ENCODE results near the gene WDR54.
"Not testable (repeated sequence)": the region's sequence is repeated elsewhere in the genome, so short reads cannot be mapped to it uniquely, and the experiment has no call there.

Gene WDR54

DNA sequence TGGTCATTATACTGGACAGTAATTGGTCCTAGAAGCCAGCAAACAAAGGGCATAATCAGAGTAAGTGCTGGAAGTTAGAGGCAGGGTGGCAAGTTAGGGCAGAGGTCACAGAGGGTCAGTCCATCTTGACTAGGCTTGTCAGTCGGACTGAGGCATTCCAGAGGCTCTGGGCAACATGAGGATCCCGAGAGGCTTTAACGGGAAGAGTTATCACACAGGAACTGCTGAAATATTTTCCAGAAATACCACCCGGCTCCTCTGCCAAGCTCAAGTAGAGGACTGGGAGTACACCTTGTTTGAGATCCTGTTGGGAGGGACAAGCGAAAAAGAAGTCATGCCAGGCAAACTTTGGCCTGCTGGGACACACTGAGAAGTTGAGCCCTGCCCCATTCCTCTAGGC is 13.8 kb upstream of the WDR54 start:
- no peak for DNase-seq

DNA sequence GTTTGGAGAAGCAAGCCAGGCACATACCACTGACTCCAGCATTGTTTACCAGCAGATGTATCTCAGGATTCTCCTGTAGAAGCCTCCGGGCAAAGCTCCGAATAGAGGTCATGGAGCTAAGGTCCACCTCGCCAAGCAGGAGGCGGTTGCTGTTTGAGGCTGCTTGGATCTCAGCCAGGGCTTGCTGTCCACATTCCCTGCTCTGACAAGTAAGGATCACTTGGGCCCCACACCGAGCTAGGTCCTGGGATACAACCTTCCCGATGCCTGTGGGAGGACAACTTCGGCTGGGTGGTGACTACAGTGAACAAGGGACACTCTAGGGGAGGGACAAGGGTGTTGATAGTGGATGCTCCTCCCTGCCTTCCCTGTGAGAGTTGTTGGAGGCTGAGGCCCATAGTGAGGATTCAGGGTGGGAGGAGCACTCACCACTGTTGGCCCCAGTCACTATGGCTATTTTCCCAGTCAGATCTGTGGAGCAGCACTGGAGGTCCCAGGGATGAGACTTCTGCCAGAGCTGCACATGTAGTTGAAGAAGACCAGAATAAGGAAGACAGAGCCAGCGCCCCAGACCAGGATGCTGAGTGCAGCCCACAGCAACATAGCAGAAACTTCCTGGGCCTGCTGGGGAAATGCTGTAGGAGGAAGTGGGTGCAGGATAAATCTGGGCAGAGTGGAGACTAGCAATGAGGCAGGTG is 8.4 kb upstream of the WDR54 start:
- no peak for DNase-seq

DNA sequence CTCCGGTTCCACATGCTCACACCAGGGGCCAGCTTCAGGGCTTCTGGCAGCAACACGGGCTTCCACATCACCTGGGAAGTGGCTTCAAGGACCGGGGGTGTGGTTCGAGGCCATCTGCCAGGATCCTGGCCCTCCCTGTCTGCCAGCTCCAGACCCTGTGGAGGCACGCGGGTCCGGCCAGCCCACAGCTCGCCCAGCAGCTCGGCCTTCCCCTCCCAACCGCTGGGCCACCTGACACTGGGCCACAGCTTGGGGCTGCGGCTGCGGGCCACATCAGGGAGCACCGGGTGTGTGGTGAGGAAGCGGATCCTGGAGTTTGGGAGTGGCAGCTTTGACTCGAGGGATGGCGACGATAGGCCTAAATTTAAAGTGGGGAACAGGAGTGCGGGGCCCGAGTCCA is 7.1 kb upstream of the WDR54 start:
- no peak for DNase-seq

DNA sequence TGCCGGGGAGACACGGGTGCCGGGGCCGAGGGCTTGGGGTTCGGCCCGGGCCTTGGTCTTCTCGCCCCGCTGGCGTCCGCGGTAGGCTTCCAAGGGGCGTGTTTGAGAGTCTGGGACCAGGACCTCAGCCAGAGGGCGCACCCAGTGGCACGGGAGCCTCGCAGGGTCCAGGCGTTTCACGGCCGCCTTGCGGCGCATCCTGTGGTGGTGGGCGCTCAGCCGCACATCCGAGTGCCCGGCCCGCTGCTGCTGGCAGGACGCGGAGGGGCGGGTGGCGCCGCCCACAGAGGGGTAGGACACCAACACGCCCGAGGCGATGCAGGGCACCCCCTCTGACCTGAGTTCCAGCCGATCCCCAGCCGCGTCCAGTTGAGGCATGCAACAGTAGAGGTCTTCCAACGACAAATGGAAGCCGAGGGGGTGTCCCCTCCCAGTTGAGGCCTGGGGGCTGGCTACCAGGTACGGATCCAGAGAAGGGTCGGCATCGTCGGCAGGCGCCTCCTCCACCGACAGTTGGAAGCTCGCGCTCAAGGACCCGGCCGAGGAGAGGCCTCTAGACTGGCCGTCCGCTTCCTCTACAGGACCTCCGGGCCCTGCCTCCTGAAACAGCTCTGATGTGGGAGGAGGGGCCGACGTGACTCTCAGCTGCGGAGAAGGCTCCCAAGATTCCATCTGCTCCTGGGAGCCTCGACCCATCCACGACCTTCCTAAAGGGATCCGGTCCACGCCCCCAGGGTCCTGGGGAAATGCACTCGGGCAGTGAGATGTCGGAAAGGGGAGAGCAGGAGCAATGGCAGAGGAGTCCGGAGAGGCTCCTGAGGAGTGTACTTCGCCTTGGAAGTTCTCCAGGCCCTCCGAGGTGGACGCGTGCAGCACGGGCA is 6.4 kb upstream of the WDR54 start:
- DNase-seq = peak; percentile 14

DNA sequence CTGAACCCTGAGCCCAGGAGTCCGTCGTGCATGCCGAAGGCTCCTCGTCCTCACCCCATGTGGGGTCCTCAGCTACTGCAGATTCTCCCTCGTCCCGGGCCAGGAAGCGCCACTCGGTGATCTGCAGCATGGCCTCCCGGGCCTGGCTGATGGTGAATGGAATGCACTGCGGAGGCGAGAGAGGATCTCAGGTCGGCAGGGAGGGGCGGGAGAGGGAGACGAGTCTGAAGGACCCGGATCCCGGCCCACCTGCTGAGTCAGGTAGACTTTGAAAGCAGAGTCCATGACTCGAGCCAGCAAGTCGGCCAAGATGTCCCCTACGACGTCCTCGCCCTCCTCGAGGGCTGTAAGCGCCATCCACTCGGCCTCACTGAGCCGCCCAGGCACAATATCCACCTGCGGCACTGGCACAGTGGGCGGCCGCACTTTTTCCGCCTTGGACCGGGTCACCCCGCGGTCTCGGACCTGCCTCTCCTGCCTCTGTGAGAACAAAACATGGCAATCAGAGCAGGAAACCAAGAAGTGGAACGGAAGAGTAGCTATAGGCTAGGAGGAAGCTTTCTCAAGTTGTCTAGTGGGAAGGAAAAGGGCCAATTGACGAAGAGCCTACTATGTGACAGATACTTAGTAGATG is 5.7 kb upstream of the WDR54 start:
- no peak for DNase-seq

DNA sequence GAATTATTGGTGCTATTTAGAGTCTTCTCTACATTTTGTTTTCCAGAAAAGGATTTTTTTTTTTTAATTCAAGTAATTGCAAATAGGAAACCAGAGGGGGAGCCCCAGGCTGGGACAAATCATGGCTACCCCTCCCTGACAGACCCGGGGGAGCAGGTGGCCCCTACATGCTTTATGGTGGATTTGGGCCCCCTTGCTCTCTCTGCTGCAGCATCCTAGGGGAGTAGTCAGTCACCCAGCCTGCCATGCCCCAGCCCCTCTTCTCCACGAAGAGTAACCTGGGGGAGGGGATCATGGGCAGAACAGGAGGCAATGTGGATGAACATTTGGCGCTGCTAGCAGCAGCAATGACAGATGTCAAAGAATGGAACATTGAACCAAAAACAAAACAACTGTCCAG is 4.8 kb upstream of the WDR54 start:
- DNase-seq = no peak

DNA sequence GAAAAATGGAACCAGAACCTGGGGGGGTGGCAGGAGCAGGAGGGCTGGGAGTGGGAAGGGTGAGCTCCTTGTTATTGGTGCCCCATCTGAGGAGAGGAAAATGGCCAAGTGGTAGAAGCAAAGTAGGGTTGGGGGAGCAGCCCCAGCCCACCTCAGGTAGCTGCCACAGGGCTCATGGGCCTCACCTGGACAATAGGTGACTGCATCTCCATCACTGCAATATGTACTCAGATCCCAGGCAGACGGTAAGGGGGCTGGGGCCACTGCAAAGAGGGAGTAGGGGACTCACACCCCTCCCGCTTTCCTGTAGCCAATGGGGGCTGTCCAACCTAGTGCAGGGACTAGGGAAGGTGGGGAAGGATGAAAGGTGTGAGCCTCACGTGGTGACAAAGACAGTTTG is 4.3 kb upstream of the WDR54 start:
- no peak for DNase-seq

DNA sequence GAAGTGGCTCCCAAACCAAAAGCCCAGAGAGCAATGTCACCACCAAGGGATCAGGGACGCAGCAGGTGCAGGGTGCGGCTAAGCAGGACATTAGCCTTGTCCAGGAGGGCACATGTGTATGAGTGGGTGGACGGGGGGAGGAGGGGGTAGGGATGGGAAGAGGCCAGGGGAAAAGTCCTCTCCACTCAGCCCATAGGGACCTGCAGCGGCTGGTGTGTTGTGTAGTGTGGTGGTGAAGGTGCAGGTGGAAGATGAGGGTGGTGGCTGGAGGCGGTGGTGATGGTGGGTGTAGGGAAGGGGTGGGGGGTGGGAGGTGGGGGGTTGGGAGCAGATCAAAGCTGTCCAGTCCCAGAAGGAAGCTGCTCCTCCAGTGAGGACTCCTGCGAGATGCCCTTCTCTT is 3.8 kb upstream of the WDR54 start:
- DNase-seq = no peak

DNA sequence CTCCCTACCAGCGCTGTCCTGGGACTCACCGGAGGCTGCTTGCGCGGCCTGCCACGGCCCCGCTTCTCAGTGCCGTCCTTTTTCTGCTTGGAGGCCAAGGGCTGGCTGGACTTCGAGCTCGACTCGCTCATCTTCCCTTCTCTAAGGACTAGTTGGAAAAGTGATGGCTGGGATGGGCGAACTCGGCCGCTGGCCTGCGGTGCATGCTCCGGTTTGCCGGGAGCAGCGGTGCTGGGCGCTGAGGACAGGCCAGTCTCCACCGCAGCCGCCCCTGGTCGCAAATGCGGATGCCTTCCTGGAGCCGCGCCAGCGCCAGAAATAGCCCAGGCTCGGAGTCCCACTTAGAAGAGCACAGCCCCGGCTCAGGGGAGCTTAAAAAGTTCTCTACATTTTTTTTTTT is 3.2 kb upstream of the WDR54 start:
- DNase-seq = no peak

DNA sequence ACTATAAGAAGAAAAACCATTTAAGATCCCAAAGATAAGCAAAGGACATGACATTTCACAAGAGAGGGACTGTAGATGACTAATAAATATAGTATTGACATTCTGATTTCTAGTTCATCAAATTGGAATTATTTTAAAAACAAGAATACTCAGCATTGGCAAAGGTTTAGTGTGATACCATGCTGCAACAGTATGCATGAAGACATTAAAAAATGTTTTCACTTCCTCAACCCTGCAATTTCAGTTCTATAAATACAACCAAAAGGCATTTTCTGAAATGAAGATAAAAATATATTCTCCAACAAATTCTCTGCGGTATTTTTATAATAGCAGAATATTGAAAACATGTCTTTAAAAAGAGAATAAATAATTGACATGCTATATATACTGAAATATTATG is 2.2 kb upstream of the WDR54 start:
- DNase-seq = no peak

DNA sequence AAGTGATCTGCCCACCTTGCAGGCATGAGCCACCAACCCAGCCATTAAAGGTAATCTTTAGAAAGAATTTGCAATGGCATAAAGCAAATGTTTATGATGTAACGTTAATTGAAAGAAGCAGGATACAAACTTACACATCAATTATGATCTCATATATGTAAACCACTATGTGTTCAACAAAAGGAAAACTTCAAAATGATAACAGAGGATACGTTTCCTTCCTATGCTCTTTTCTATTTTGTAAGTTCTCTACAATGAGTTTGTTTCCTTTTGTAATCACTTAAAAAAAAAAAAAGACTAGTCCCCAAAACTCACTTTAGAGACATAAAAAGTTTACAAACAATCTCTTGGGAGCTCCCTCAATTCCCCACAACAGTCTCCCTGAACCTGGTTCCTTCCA is 1.5 kb upstream of the WDR54 start:
- DNase-seq = no peak

DNA sequence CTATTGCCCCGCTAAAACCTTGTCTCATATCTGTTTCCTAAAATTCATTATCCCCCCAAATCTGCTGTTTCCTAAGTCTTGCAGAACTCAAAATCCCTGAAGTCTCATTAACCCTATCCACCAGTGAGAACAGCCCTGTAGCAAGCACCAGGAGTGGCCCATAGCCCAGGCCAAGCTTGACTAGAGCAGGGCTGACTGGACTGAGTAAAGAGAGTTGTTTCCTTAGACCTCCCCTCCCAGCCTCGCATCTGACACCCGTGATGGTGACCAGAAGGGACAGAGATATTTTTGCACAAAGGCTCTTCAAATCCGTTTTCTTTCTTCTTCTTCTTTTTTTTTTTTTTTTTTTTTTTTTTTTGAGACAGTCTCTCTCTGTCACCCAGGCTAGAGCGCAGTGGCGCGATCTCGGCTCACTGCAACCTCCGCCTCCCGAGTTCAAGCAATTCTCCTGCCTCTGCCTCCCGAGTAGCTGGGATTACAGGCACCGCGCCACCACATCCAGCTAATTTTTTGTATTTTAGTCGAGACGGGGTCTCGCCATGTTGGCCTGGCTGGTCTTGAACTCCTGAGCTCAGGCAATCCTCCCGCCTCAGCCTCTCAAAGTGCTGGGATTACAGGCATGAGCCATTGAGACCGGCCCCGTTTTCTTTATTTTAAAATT is 957 bp upstream of the WDR54 start:
- not testable (repeated sequence) for DNase-seq

DNA sequence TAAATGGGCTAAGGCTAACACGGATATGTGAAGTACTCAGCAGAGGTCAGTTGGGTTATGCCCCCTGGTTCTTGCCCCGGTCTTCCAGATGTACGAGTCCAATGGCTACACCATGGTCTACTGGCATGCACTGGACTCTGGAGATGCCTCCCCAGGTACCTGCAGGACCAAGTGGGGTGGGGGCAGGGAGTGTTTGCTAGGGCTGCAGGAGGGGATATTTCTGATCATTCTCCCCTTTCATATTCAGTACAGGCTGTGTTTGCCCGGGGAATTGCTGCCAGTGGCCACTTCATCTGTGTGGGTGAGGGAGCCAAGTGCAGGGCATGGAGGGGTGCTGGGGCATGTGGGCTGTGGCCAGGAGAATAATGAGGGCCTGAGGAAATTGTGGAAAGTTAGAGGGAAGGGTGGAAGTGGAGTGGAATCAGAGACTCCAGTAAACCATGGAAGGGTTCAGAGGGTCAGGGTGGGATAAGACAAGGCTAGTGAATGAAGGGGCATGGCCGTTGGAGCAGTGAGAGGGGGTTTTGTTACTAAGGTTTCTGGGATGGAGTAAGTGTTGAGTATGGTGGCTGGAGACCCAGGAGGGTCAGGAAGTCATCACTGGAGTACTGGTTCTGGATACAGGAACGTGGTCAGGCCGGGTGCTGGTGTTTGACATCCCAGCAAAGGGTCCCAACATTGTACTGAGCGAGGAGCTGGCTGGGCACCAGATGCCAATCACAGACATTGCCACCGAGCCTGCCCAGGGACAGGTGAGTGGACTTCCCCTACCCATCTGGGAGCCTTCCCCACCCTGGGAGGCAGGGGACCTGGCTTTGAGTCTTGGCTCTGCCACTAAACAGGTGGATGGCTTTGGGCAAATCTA is 1.9 kb downstream of the WDR54 start:
- no peak for DNase-seq

DNA sequence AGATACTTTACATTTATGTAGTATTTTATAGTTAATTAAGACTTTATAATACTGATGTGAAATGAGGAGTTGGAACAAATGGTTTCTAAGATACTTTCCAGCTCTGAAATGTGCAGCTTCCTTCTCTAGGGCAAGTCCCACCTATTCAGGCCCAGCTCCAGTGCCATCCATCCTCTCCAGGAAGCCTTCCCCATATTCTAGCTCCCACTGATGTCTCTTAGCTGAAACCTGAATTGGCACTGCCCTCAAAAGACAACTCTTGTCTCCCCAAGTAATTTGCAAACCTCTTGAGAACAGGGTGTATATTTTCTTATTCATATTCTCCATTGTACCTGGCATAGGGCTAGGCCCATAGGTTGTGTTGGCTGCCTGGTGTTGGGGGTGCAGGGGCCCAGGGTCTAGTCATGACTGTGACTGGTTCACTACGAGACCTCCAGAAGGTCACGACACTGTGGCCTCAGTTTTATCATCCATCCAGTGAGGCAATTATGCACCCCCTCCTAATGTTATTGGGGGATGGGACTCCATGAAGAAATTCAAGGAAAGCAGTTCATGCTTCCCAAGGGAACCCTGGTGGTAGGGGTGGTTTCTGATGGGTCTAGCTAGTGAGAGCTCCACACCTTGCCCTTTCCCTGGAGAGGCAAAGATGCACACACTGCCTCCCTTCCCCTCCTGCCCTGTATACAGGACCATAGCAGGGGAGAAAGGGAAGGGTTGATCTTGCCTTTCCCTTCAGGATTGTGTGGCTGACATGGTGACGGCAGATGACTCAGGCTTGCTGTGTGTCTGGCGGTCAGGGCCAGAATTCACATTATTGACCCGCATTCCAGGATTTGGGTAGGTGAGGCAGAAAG is 2.8 kb downstream of the WDR54 start:
- DNase-seq = no peak

DNA sequence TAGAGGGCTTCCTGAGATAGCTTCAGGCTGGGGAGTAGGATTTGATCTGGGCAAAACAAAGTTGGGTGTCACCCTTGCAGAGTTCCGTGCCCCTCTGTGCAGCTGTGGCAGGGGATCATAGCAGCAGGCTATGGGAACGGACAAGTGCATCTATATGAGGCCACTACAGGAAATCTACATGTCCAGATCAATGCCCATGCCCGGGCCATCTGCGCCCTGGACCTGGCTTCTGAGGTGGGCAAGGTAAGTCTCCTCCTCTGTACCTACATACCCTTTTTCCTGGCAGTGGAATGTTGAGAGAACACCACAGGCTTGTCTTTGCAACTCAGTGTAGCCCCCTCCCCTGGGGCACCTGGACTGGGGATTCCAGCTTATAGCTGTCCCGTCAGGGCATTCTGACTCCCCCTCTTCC is 3.5 kb downstream of the WDR54 start:
- DNase-seq = no peak

DNA sequence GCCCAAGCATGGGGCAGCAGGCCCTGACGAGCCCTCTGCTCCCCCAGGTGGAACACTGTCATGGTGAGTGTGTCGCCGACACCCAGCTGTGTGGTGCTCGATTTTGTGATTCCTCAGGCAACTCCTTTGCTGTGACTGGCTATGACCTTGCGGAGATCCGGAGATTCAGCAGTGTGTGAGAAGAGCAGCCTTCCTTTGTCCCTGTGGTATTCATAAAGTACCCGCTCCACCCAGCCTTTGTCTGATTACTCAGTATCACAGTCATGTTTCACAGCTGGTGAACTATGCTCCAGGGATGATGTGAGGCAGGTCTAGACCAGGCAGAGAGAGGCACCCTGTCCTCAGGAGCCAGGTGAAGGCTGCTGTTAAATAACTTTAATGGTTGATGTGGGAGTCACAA is 4.0 kb downstream of the WDR54 start:
- no peak for DNase-seq

DNA sequence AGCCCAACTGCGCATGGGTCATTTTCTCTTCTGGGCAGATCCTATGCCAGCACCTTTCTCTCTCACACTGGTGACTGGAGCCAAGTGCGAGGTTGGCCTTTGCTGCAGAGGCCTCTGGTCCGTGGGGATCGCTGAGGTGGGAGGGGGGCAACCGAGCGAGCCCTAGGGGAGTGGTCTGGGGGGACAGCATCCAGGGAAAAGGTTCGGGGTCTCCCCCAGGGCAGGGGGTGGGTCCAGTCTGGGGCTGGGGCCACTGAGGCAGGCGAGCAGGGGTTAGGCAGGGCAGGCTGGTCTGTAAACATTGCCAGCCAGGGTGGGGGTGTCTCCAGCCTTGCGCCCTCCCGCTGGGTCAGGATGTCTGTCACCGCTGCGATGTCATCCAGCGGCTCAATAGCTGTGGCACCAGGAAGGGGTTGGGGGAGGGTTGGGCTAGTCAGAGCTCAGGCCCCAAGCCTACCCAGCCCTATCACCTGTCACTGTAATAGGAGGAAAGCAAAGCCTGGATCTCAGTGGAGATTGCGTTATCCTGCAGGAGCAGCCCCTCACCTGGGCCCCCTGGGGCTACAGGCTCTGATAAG is 4.7 kb downstream of the WDR54 start:
- no peak for DNase-seq

DNA sequence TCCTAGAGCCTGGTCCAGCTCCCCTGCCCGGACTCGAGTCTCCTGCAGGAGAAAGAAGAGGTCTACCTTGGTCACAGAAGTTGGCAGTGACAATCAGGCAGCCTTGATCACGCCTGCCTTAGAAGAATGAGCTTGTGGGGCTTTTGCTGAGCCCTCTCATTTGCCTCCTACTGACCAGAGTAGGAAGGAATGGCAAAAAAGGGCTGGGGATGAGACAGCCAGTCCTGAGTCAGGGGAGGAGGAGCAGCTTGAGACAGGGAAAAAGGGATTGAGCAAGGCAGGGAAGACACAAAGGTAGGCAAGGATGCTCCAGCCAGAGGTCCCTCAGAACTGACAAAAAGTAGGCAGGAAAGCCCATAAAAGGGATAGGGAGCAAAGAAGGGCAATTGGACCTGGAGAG is 6.0 kb downstream of the WDR54 start:
- no peak for DNase-seq

DNA sequence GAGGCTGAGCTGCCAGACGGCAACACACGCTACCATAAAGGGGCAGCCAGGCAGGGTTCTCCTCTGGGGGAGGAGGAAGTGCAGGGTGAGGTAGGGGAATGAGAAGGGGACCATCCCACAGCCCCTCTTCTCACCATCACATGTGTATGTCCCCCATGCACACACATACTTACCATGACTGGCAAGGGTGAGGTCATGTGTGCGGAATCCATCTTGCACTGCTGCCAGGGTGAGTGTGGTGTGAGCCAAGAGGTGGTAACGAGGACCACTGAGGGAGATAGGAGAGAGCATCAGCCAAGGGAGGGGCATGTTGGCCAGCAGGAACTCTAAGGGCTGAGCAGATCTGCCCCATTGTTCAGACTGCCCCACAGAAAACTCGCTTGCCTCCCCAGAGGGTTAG is 7.1 kb downstream of the WDR54 start:
- no peak for DNase-seq

DNA sequence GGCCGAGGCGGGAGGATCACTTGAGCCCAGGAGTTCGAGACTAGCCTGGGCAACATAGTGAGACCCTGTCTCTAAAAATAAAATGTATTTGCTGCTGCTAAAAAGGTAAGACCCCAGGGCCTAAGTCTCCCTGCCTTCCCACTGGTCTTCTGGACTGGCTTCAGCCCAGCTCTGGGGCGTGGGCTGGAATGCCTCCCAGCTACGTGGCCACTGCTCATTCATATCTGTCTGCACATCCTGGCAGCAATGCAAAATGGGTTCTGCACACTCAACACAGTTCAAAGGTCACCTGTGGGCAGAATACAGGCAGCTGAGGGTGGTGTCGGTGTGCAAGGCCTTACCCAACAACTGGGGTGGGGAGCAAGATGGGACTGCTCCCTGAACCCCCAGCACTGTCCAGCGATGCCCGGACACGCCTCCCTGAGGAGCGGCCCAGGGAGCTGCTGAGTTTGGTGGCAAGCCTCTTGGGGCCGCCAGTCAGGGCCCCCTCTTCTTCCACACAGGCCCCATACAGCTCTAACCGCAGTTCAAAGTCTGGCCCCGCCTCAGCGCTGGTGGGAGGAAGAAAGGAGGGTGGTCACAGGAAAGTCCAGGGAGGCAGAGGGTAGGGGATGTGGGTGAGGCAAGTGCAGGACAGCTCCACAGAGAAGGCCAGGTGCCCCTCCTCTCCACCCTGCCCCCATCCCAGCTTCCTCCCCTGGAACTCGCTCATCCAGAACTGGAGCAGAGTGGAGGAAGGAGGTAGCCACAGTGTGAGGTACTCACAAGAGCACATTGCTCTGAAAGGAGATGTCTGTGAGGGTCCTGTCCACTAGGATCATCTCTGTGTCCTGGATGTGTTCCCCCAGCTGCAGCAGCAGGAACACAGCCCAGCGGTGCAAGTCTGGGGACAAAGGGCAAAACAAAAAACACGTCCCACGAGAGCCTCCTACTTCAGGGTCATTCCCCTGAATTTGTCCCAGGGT is 8.2 kb downstream of the WDR54 start:
- DNase-seq = no peak

All from effector CD8-positive, alpha-beta T cell (primary cell).